GM12878 (cell line): ENCODE measurements around the gene PTGER4.

Source experiments
- ATF7 ChIP-seq: fragments of 450-650 bp; IDR thresholded peaks from 2 replicates; pipeline ENCODE4 v1.6.1; 2016; ENCODE audit warnings: low read depth, mild to moderate bottlenecking
- POLR2AphosphoS5 ChIP-seq: IDR thresholded peaks from 2 replicates; pipeline ENCODE4 v1.6.1; 2011; ENCODE audit warnings: mild to moderate bottlenecking, low read length, inconsistent platforms
- ZNF687 ChIP-seq: fragments of 450-650 bp; IDR thresholded peaks from 2 replicates; pipeline ENCODE4 v1.6.1; 2017; ENCODE audit warnings: mild to moderate bottlenecking, moderate library complexity

- TF ChIP-seq ZNF687 (no peak), POLR2AphosphoS5 (no peak), ATF7 (no peak)
Observed at GRCh38 chr5:40651201-40651600, 28.5 kb upstream of the PTGER4 start.
